Ecto neural progenitor cell (in vitro differentiated cells): ENCODE measurements around the gene DIO3.

ENCODE experiments used
- DNase-seq: peaks from one replicate; pipeline ENCODE4 v3.0.0-alpha.2; 2018; ENCODE audit warnings: low spot score

The DIO3 gene

DNA sequence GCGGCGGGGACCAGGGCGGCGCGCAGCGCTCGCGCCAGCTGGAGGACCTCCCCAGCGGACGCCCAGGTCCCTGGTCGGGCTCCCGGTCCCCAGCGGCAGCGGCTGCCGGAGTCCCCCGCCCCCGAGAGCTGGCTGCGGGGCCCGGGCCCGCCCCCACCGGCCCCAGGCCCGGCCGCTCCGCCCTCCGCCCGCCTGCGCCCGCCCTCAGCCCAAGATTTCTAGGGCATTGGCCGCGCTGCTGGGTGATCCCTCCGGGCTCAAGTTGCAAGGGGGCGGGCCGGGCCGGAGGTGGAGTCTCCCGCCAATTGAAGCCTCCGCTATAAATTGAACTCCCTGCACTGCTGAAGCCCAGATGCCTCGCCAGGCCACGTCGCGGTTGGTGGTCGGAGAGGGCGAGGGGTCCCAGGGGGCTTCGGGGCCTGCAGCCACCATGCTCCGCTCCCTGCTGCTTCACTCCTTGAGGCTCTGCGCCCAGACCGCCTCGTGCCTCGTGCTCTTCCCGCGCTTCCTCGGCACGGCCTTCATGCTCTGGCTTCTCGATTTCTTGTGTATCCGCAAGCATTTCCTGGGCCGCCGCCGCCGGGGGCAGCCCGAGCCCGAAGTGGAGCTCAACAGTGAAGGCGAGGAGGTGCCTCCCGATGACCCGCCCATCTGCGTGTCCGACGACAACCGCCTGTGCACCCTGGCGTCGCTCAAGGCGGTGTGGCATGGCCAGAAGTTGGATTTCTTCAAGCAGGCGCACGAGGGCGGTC, at the start of gene DIO3:
DIO3 (plus strand) TSS at position 351 of the 752 bp plus-strand sequence.
- peak; percentile 92 for DNase-seq

DNA sequence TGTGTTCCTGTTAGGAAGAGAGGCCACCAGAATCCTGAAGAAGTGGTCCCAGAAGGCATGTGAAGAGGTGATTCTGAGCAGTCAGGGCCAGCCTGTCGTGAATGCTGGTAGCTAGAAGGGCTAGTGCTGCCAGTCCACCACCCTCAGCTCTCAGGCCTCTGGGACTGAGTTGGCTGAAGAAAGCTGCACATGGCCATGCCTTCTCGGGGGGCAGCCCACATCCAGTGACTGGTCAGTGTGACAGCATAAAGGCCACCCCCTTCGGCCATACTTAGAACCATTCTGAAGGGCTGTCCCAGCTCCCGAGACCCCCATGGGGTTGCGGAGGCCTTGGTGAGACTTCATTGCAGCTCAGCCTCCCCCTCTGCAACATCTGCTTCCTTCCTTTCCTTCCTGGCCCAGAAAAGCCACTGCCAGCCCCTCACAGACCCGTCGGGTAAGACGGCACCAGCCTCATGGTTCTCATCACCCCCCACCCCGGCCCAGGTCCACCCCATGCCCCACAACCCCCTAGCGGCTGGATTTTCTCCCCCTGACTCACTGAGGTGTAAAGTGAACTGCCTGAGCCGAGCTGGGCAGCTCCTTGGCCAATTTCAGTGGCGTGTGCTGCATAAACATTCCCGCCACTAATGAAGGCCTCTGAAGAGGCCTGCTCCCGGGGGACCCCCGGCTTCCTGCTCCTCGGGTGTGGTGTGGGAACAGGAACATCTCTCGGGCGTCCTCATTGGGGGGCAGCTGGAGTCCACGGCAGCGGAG, 49.5 kb upstream of the DIO3 start:
- DNase-seq: no peak

DNA sequence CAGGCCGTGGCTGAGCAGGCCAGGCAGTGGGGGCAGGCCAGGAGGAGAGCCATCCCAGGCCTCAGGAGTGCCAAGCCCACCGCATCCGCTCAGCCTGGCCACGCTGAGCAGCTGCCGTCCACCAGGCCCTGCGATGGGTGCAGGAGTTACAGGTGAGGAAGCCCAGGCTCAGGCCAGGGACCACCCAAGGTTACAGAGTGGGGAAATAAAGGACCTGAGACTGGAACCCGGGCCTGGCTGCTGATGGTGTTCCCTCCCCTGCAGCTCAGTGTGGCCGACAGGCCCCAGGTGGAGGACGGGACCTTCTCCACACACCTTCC, 49.0 kb upstream of the DIO3 start:
- DNase-seq: no peak

DNA sequence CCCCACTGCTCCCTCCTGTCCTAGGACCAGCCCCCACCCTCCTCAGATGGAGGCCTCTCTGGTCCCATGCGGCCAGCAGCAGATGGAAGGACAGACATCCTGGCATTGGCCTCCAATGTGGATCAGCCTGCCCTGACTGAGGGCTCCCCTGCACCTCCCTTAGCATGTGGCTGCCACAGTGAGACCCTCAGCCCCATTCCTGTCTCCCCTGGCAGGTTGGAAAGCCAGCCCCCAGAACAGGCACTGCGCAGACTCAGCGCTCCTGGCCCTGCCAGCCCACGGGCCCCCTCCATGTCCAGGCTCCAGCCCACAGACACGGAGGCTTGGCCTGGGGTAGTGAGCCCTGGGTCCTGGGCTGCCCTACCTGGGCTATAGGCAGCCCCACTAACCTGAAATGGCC, 47.2 kb upstream of the DIO3 start:
- DNase-seq: no peak

DNA sequence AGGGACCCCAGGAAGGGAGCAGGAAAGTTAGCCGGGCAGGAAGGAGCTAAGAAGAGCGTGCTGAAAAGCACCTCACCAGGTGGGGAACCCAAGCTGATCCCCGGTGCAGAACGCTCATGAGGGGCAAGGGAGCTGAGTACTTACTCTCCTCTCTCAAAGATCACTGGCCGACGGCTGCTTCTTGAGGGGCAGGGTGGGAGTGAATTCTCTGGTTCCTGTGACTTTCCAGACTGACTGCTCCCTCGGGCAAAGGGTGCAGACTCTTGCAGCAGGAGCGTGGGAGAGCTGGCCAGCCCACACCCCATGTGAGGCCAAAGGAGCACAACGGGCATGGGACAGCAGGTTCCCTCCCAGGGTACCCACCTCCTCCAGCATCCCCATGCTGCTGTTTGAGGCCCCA, 44.9 kb upstream of the DIO3 start:
- no peak for DNase-seq

DNA sequence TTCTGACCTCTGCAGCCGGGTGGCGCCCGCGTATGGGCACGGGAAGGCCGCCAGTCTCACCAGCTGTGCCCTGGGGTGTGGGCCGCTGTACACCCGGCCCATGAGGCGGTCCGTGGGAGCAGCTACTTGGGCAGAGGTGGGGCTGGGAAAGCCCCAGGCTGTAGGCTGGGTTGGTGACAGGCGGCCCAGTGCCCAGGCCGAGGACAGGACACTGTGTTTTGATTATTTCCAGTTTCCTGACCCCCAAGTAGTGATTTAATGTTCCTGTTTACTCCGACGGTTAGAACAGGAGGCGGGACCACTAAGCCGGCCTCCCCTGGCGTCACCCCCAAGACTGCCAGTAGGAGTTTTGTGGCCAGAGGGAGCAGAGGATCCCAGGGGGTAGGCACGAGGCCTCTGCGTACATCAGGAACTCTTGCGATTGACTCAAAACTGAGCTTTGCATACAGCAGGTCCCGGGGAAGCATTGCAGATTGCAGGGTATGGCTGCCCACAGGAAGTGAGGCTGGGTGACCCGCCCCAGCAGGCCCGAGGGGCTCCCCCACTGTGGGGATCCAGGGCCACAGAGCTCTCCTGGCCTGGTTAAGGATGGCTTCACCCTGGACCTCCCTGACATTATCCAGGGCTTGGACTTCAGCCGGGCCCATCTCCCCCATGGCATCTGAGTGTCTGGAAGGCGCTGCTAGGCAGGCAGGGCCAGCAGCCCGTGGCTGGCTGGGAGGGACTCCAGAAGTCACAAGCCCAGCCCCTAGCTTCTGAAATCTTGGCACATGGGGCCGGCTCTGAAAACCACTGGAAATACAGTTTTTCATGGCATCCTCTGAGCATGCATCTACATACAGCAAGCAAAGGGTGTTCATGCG, 42.5 kb upstream of the DIO3 start:
- no peak for DNase-seq

DNA sequence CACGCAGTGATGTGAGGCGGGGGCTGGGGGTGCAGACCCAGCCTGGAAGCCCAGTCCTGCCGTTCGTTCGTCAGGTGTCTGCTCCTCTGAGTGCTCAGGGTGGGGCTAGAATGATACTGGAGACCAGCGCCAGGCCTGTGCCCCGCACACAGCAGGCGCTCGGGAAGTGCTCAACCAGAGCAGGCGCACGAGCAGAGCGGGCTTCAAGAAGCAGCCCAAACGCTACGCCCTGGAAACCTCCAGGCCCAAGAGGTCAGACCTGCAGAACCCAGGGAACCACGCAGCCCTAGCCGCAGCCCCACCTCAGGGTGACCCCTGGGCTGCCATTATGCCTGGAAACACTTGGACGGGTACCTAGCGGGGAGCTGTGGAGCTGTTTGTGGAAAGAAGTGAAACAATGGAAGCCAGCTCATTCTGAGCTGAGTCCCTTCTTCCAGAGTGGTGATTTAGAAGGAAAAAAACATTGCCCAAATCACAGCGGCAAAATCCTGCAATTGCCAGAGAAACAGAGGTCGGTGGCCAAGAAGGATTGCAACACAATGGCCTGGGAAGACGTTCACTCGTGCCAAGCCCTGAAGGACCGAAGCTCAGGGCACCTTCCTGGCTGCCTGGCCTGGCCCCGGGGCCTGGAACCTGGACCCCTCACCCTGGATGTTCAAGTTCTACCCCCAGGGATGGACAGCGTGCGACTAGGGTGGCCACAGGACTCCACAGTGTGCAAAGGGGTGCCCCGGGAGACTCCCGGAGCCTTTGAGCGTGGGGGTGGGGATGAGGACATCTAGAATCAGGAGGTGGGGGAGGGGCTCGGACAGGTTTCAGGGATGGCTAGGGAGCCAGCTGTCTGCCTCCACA, 40.4 kb upstream of the DIO3 start:
- DNase-seq: no peak

DNA sequence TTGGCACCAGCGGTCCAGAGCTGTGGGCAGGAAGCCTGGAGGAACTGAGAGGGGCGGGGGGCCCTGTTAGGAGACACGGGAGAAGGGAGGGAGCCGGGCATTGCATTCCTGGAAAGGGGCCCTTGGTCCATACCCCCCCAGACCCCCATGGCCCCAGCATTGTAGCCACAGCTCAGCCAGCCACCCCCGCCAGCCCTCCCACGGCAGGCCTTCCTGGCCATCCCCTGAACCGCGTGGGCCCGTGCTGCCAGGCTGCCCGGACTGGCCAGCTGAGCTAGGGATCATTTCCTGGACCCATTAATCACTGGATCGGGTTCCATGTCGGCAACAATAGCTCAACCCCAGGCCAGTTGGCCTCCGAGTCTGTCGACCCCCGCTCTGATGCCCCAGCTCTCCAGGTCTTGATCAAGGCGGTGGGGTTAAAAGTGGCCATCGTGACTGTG, 39.8 kb upstream of the DIO3 start:
- DNase-seq: no peak

DNA sequence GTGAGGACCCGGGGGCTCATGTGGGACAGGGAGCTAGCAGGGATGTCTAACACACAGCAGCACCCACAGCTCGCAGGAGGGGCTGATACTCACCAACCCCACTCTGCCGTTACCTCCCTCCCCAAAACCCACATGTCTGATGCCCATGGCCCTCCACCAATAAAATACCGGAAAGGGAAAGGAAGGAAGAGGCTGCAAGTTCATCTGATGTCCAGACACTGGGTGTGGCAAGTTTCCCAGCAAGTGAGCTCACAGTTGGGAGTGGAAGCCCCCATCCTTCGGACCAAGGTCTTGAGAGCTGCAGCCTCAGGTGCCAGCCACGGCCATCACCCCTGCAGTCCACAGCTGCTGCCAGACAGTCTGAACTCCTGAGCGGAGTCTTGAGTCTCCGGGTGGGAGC, 39.3 kb upstream of the DIO3 start:
- DNase-seq: no peak

DNA sequence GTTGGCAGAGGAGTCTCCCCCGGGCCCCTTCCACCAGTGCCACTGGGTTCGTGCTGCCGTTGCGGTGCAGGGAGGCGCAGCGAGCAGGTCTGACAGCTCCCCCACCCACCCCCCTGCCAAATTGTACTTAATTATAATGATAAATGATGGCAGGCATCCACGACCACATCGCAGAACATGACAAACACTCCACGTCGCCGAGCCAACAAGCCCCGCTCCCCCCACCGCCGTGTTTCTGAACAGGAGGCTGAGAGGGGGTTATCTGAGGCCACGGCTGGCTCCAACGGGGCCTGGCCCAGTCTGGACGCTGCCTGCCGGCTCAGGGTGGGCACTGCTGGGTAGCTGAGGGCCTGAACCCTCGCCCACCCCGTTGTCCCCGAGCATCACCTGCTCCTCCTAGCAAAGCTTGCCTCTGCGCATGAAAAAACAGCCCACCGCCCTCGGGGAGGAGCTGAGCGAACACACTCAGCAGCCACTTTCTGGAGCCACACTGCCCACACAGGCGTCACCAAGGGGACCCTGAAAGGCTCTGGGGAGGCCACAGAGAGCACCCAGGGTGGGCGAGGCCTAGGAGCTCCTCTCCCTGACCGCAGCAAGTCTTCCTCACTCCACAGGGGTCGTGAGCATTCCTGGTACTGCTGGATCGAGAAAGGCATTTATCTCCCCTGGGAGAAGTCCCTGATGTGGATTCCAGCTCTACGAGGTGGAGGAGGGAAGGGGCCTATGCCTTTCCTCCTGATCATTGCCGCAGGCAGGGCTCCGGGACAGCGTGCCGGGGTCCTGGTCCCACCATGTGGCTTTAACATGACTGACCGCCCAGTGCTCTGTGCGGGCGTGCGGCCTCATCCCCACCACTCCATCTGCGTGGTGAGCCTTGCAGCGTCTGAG, 35.4 kb upstream of the DIO3 start:
- DNase-seq: no peak

DNA sequence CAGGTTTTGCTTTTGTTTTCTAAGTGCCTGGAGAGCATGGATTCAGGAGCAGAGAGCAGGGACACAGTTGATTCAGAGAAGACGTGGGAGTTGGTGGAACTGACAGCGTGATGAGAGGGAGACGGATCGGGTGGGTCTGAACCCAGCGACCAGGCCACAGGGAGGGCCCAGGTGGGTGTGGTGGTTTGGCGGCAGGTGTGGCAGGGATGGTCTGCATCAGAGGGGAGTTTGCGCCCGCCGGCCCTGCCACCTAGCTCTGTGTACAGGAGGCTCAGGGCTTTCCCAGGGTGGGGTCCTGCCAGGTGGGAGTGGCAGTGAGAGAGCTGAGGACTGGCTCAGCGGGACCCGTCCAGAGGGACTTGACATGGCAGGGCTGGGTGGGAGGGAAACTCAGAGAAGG, 33.3 kb upstream of the DIO3 start:
- DNase-seq: no peak

DNA sequence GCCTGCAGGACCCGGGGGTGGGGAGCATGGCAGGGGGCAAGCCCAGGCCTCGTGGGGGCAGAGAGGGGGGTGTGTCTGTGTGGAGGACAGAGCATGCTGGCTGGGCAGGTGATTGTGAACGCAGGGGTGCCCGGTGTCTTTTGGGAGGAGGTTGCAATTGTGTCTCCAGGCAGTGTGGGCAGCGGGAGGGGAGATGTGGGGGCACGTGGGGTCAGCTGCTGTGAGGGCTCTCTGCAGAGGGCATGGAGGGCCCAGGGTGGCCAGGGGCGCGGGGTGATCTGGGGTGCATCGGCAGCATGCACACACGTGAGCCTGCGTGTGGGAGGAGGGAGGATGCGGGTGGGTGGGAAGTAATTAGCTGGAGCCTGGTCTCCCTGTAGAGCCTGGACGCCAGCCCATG, 32.2 kb upstream of the DIO3 start:
- DNase-seq: no peak

DNA sequence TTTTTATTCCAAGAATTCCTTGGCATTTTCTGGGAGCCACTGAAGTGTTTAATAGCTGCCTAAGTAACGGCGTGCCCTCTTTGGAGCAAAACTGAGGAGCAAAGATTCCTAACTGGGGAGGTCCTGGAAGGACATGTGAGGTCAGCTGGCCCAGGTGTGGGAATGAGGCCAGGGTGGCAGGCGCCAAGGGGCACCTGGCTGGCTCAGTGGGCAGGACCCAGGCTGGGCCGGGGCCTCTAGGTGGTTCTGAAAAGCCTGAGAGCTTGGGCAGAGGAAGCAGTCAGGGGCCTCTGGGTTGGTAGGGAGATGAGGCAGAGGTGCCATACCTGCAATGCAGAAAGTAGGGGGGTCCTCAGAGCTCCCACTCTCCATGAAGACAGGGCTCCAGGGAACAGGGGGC, 27.1 kb upstream of the DIO3 start:
- no peak for DNase-seq

DNA sequence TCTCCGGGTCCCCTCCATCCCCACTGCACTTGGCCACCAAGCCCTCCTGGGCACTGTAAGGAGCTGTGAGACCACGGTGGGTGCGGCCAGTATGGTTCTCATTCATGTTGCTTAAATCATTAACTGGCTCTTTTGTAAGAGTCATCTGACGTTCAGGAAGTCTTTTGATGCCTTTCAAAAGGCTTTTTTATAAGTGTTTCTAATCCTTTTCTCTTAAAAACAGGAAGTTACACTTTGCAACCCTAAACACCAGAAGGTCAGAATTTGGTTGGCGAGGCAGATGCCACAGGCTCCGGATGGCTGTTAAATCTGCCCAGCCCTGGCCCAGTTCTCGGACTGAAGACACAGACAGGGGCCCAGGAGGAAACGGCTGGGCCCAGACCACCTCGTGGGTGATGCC, 26.1 kb upstream of the DIO3 start:
- no peak for DNase-seq

DNA sequence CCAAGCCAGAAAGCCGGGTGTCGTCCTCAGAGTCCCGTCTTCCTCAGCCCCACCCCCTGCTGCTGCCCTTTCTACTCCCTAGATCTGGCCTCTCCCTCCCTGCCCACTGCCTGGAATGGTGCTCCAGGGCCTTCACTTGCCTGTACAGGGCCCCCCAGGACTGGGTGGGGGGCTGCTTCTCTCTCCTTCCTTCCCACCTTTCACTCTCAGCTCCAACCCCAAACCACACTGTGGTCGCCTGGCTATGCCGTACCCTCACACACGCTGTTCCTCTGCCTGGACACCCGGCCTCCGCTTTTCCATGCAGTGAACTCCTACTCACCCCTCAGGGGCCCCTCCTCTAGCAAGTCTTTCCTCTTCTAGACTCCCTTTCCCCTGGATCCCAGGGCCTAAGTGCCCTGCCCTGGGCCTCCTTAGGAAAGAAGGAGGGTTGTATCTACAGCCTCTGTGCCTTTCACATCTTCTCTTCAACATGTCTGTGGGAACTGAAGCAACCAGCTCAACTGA, 25.5 kb upstream of the DIO3 start:
- no peak for DNase-seq

DNA sequence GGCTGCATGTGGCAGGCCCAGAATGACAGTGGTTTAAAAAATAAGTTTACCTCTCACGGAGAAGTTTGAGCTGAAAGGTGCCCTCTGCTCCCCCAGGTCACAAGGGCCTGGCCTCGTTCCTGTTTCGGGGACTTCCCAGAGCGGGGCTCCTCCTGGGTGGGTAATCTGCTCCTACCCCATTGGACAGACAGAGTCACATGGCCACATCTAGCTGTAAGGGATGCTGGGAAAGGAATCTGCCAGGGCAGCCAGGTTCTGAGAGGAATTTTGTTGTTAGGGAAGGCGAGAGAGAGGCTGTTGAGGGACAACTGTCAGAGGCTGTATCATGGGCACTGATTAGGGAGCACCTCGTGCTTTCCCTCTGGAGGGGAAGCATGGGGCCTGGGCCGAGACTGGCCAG, 24.0 kb upstream of the DIO3 start:
- DNase-seq: no peak

DNA sequence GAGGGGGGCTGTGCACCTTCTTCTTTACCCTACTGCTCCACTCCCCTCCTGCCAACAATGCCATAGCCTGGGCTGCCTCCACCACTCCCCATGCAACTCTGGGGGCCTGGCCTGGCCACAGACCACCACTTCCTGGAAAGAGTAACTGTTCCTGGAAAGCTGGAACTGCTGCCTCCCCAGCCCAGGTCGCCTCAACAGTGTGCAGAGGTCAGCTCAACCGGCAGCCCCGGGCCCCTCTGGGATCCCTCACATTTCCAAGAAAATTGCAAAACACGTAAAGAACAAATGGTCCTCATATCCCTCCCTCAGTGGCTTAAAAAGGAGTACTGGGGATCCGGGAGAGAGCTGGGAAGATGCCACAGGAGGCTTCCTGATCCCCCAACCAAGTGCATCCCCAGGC, 22.4 kb upstream of the DIO3 start:
- DNase-seq: no peak

DNA sequence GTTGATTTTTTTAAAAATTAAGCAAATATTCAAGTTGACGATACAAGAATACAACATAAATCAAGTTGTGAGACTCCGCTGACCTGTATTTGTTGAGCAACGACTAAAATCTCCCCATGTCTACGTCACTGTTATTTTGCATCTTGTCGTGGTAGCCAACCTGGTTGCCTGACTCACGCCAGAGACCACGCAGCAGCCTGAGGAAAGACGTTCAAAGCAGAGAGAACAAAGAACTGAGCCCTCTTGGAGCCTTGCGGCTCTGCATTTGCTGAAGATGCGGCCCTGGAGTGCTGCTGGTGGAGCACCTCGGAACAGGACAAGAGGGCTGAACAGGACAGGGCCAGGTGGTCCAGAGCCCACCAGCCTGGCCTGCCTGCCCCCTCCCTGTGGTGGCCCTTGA, 21.4 kb upstream of the DIO3 start:
- no peak for DNase-seq

DNA sequence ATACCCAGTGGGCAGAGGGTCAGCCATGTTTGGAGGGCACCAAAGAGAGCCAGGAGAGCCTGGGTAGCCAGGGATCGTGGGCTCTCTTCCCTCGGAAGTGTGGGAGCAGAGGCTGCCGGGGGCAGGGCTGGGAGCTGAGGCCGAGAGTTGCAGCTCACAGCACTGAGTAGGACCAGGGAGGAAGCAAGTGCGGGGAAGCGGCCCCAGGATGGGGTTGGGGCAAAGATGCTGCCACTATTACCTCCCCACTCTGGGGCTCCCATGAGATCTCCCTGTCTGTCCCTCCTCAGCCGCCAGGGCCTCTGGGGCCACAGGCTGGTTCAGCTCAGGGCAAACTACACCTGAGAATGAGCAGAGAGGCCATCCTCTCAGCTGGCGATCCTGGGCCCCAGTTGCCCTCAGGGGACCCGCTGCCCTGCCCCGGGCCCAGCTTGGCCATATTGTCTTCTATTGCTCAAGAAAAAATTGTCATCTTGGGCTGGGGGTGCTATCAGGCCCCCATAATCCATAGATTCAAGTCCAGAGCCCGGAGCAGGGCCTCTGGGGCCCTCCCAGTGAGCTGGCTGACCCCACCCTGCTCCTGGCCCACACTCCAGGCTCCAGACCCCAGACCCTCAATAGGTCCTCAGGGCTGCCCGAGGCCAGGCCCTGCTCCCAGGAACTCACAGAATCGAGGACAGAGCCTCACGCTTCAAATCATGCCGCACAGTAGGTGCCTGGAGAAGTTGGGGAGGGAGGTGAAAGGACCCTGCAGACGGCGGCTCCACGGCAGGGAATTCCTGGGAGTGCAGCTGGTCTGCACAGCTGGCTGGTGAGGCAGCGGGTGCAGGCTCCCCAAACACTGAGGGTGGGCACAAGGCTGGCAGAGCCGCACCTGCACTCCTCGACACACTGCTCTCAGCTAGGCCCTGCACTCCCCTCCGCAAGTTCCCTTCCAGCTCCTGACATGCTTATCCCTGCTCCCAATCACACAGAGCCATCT, 20.5 kb upstream of the DIO3 start:
- no peak for DNase-seq

DNA sequence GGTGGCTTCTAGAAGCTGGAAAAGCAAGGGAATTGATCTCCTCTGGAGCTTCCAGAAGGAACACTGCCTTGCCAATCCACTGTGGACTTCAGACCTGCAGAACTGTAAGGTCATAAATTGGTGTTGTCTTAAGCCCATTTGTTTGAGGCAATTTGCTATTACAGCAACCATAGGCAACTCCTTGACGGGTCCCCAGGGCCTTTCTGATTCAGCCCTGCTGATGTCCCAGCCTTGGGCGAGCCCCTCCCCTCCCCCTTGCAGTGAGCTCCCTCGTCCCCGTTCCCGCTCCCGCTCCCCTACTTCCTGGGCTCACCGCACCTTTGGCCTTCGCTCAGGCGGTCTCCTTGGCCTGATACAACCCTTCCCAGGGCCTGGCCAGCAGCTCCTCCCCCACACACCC, 18.9 kb upstream of the DIO3 start:
- no peak for DNase-seq
